Adrenal gland (tissue), 5 donors: ENCODE measurements around the gene SLC25A45.

ENCODE experiments used
- CTCF ChIP-seq, 6 experiments: fragments of 450-650 bp in 4 of 6; fragments of 200-600 bp in 2 of 6; sonication (generic) in 1 of 6; IDR thresholded peaks; 1 replicate in 5 of 6; 2 replicates in 1 of 6; pipeline versions ENCODE4 v1.5.1 to v1.8.0; 2016 to 2021; ENCODE audit warnings: antibody characterized with exemption in 6 of 6, mild to moderate bottlenecking in 2 of 6, moderate library complexity in 1 of 6
- POLR2A ChIP-seq, 2 donors: fragments of 450-650 bp; IDR thresholded peaks; one replicate each; pipeline ENCODE4 v1.6.1; 2017; ENCODE audit warnings: antibody characterized with exemption in 2 of 2, mild to moderate bottlenecking in 2 of 2, moderate library complexity in 1 of 2
- donor health status: DM: no; HTN: no; CAD: no.

DNA sequence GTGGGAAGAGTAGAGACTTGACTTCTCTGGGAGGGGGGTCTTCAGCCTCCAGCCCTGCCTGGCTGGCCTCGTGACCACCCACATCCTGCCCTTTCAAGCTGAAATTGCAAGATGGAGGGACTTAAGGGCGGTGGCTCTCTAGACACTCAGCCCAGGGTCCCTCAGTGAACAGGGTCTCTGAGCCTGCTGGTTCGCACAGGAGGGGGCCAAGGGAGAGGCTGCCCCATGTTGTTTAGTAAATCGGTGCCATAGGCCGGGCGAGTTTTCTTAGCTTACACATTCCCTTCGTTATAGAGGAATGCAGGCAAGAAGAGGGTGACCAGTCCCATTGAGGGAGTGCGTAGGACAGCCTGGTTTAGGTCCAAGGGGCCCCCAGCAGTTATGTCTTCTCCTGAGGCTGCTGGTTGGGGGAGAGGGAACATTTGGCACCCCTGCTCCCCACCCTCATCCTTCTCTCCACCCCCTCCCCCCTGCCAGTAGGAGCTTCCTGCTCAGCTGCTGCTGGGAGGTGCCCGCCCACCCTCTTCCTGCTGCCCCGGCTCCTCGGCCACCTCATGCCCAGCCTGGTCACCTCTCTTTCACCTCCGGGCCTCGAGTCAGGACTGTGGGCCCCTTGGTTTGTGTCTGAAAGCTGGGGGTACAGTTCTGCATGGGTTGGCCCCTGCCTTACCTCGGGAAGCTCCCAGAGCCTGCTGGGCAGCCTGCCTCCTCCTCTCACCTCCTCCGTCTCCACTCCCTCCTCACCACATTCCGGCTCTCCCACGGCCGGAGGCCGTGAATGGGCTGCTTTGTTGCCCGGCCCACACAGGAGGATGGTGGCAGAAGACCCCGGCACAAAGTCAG is 7.9 kb upstream of the SLC25A45 start:
- TF ChIP-seq POLR2A (IDR thresholded peaks at IDR 0.05) (no peak), CTCF (IDR thresholded peaks at IDR 0.05) (no peak)
